ENCODE results near the gene MEP1B. TPM values are rescaled to one million over a fixed set of nuclear protein-coding genes. Genes with fewer than 3 reads are reported as not detected.

Gene MEP1B
- total RNA-seq, 2 experiments from 2014 or later, result not detected

- TF ChIP-seq, protein P1, sequence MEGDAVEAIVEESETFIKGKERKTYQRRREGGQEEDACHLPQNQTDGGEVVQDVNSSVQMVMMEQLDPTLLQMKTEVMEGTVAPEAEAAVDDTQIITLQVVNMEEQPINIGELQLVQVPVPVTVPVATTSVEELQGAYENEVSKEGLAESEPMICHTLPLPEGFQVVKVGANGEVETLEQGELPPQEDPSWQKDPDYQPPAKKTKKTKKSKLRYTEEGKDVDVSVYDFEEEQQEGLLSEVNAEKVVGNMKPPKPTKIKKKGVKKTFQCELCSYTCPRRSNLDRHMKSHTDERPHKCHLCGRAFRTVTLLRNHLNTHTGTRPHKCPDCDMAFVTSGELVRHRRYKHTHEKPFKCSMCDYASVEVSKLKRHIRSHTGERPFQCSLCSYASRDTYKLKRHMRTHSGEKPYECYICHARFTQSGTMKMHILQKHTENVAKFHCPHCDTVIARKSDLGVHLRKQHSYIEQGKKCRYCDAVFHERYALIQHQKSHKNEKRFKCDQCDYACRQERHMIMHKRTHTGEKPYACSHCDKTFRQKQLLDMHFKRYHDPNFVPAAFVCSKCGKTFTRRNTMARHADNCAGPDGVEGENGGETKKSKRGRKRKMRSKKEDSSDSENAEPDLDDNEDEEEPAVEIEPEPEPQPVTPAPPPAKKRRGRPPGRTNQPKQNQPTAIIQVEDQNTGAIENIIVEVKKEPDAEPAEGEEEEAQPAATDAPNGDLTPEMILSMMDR (IDR thresholded peaks at IDR 0.05), result no peak
- POLR2A ChIA-PET, result no interaction called here
- Mint-ChIP-seq H3K27me3 (peaks cover 9% of the 10 kb centered on the region), H3K4me3 (no peak overlapping the region), H3K36me3 (ENCODE audit: low read depth) (no peaks in the 10 kb centered on the region), H3K4me1 (ENCODE audit: low read depth) (no peaks in the 10 kb centered on the region), H3K27ac (no peak overlapping the region), H3K9me3 (peaks cover 1% of the 10 kb centered on the region)
- CTCF ChIA-PET, result interaction anchor here (1.7 kb wide), 1 partner anchor 34 kb away, joined by 6 read pairs; no protein-coding TSS in a partner anchor
- DNase-seq, result no peak
- no peak for ATAC-seq
- intact Hi-C loops (cut with micrococcal nuclease), result no loop called here
Measured at GRCh38 chr18:32237049-32237448, 47.2 kb downstream of the MEP1B start.

DNA sequence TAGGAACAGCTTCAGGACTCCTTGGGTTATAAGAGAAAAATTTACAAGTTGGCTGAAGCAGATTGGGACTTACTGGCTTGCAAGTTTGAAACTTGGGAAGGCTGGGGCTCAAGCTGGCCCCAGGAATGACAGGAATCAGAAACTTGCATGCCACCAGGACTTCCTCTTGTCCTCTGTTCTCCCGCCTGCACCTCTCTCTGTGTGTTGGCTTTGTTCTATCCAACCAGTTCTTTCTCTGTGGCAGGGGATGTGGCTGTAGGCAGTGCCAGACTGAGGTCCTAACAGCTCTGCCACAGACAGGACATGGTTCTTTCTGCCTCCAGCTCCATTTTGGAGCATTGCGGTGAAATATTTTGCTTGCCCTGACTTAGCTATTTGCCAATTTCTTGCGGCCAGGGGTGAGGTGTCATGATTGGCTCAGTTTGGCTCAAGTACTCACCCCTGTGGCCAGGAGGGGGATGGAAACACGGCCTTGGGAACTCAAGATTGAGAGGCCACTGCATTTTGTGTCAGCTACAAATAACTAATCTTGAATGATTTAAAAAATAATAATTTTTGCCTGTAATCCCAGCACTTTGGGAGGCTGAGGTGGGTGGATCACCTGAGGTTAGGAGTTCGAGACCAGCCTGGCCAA is 48.9 kb downstream of the MEP1B start:
- Mint-ChIP-seq H3K4me1 (ENCODE audit: low read depth) (no peaks in the 10 kb centered on the region), H3K9me3 (peaks cover 1% of the 10 kb centered on the region), H3K27me3 (peaks cover 8% of the 10 kb centered on the region), H3K36me3 (ENCODE audit: low read depth) (no peaks in the 10 kb centered on the region), H3K27ac (no peak overlapping the region), H3K4me3 (no peak overlapping the region)
- POLR2A ChIA-PET, result no interaction called here
- no peak for ATAC-seq
- CTCF ChIA-PET, result interaction anchor here (0.7 to 1.7 kb wide), 3 partner anchors 15 to 81 kb away, joined by 3 to 6 read pairs (median 6); no protein-coding TSS in a partner anchor
- TF ChIP-seq, protein P1 (IDR thresholded peaks at IDR 0.05), result no peak
- no peak for DNase-seq
- intact Hi-C loops (cut with micrococcal nuclease), result no loop called here

DNA sequence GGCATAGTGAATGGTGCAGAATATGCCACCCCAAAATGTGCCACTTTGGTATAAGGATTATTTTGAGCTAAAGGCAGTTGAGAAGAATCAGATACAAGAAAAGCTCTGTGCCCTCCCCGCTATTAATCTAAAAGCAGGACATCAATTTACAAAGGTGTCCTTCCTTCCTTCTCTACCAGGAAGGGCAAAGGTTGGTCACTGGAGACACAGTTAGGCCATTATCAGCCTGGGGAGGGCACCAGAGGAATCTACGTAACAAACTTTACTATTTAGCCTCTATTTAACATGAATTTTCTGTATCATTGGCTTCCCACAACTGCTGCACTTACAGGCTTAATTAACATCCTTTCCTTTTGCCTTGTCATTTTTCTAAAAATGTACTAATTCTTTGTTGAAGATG is 52.6 kb downstream of the MEP1B start:
- DNase-seq (no peak), ATAC-seq (no peak)
- ChIA-PET POLR2A (no interaction called here), CTCF (no interaction called here)
- peaks cover 4% of the 10 kb centered on the region for H3K27me3 Mint-ChIP-seq
- no peaks in the 10 kb centered on the region for H3K4me1 Mint-ChIP-seq (ENCODE audit: low read depth)
- H3K27ac Mint-ChIP-seq, result no peak overlapping the region
- H3K9me3 Mint-ChIP-seq, result no peaks in the 10 kb centered on the region
- TF ChIP-seq, protein P1 (IDR thresholded peaks at IDR 0.05), result no peak
- no peaks in the 10 kb centered on the region for H3K36me3 Mint-ChIP-seq (ENCODE audit: low read depth)
- no peak overlapping the region for H3K4me3 Mint-ChIP-seq
- intact Hi-C loops (cut with micrococcal nuclease), result no loop called here

DNA sequence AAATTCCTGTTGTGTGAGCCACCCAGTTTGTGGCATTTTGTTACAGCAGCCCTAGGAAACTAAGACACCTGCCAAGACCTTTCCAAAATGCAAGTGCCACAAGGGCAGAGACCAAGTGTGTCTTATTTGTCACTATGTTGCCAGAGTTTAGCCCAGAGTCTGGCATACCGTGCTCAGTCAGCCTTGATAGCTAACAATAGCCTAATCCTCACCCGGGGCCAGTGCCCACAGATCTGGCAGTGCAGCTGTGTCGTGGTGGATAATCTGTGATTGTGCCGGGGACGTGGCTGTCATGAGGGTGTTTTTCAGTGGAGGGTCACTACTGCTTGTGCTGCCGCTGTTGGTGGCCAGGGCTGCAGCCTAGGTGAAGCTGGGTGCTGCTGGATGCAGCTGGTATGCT is 53.5 kb downstream of the MEP1B start:
- peaks cover 3% of the 10 kb centered on the region for H3K27me3 Mint-ChIP-seq
- H3K9me3 Mint-ChIP-seq, result no peaks in the 10 kb centered on the region
- H3K27ac Mint-ChIP-seq, result no peak overlapping the region
- ChIA-PET POLR2A (no interaction called here), CTCF (no interaction called here)
- intact Hi-C loops (cut with micrococcal nuclease), result no loop called here
- H3K4me1 Mint-ChIP-seq (ENCODE audit: low read depth), result no peaks in the 10 kb centered on the region
- H3K36me3 Mint-ChIP-seq (ENCODE audit: low read depth), result no peaks in the 10 kb centered on the region
- no peak for DNase-seq
- H3K4me3 Mint-ChIP-seq, result no peak overlapping the region
- no peak for ATAC-seq
- TF ChIP-seq, protein P1 (IDR thresholded peaks at IDR 0.05), result no peak

GRCh38 chr18:32244881-32245280 is 55.0 kb downstream of the MEP1B start:
- H3K27ac Mint-ChIP-seq, result no peak overlapping the region
- H3K4me3 Mint-ChIP-seq, result no peak overlapping the region
- intact Hi-C loops (cut with micrococcal nuclease), result no loop called here
- TF ChIP-seq, protein P1 (IDR thresholded peaks at IDR 0.05), result no peak
- H3K27me3 Mint-ChIP-seq, result peaks cover 4% of the 10 kb centered on the region
- H3K36me3 Mint-ChIP-seq (ENCODE audit: low read depth), result no peaks in the 10 kb centered on the region
- no peaks in the 10 kb centered on the region for H3K9me3 Mint-ChIP-seq
- POLR2A ChIA-PET, result no interaction called here
- no peak for DNase-seq
- no peak for ATAC-seq
- no peaks in the 10 kb centered on the region for H3K4me1 Mint-ChIP-seq (ENCODE audit: low read depth)
- CTCF ChIA-PET, result no interaction called here
